GM12891 (cell line): Measurements from ENCODE around the gene TFCP2L1.

ENCODE experiments used
- POLR2A ChIP-seq: IDR thresholded peaks from 2 replicates; pipeline ENCODE4 v1.6.1; 2011; ENCODE audit warnings: low read depth, low read length, control low read depth
- POLR2AphosphoS5 ChIP-seq: IDR thresholded peaks from 2 replicates; pipeline ENCODE4 v1.6.1; 2011; ENCODE audit warnings: low read depth, low read length, control low read depth

GRCh38 chr2:121324601-121325000 is 39.6 kb upstream of the TFCP2L1 start:
- TF ChIP-seq POLR2AphosphoS5 (no peak), POLR2A (no peak)
